HepG2 (cell line): ENCODE measurements around the gene SMAP2. TPM values are rescaled to one million over a fixed set of nuclear protein-coding genes. Genes with fewer than 3 reads are reported as not detected.

Experiments used
- ARNT ChIP-seq: fragments of 450-650 bp; IDR thresholded peaks from 2 replicates; pipeline ENCODE4 v1.6.1; 2017
- CC2D1A ChIP-seq: sonication (generic); formaldehyde crosslinking; IDR thresholded peaks from 2 replicates; pipeline ENCODE4 v1.8.1; 2023; ENCODE audit warnings: mild to moderate bottlenecking, missing genetic modification reagents
- CREM ChIP-seq, 2 experiments: sonication (generic) in 1 of 2; formaldehyde crosslinking in 1 of 2; IDR thresholded peaks; 2 replicates each; pipeline versions ENCODE4 v1.4.0 to v1.6.1; 2016 to 2020; ENCODE audit warnings: antibody characterized with exemption in 1 of 2, mild to moderate bottlenecking in 1 of 2, missing genetic modification reagents in 1 of 2
- GABPA ChIP-seq, 2 experiments: IDR thresholded peaks; 2 replicates each; pipeline ENCODE4 v1.6.1; 2011 to 2016; ENCODE audit warnings: low read depth in 2 of 2, low read length in 1 of 2, missing biosample characterization in 1 of 2, missing genetic modification characterization in 1 of 2
- GATAD1 ChIP-seq: IDR thresholded peaks from 2 replicates; pipeline ENCODE4 v1.6.1; 2016; ENCODE audit warnings: missing genetic modification reagents, missing compliant biosample characterization
- MIXL1 ChIP-seq: IDR thresholded peaks from 2 replicates; pipeline ENCODE4 v1.6.1; 2016
- MXD4 ChIP-seq: IDR thresholded peaks from 2 replicates; pipeline ENCODE4 v1.6.1; 2016; ENCODE audit warnings: mild to moderate bottlenecking, missing biosample characterization, missing genetic modification reagents
- MZF1 ChIP-seq: sonication (generic); formaldehyde crosslinking; IDR thresholded peaks from 2 replicates; pipeline ENCODE4 v1.8.1; 2023; ENCODE audit warnings: mild to moderate bottlenecking, missing genetic modification reagents, borderline replicate concordance
- NR2F2 ChIP-seq: IDR thresholded peaks from 2 replicates; pipeline ENCODE4 v1.6.1; 2012; ENCODE audit warnings: low read depth, inconsistent platforms, borderline replicate concordance
- PCBP1 ChIP-seq: fragments of 200-400 bp; formaldehyde crosslinking; IDR thresholded peaks from 2 replicates; pipeline ENCODE4 v1.6.1; 2017; ENCODE audit warnings: mild to moderate bottlenecking, low read depth, low read length, borderline replicate concordance
- PITX1 ChIP-seq: sonication (generic); formaldehyde crosslinking; IDR thresholded peaks from 2 replicates; pipeline ENCODE4 v1.5.1; 2020; ENCODE audit warnings: mild to moderate bottlenecking, missing genetic modification reagents
- PRDM15 ChIP-seq: sonication (generic); formaldehyde crosslinking; IDR thresholded peaks from 2 replicates; pipeline ENCODE4 v1.4.0; 2020; ENCODE audit warnings: missing genetic modification reagents
- PREB ChIP-seq: sonication (generic); formaldehyde crosslinking; IDR thresholded peaks from 2 replicates; pipeline ENCODE4 v1.4.0; 2020; ENCODE audit warnings: missing genetic modification reagents
- RAD51 ChIP-seq: fragments of 450-650 bp; IDR thresholded peaks from 2 replicates; pipeline ENCODE4 v1.6.1; 2016; ENCODE audit warnings: borderline replicate concordance
- SOX13 ChIP-seq, 3 experiments: fragments of 450-650 bp in 1 of 3; sonication (generic) in 1 of 3; formaldehyde crosslinking in 1 of 3; IDR thresholded peaks in 2 of 3; conservative IDR thresholded peaks in 1 of 3; 2 replicates each; pipeline versions ENCODE4 v1.5.0 to v1.6.1; 2016 to 2020; ENCODE audit warnings: antibody characterized with exemption in 1 of 3, mild to moderate bottlenecking in 1 of 3, missing compliant biosample characterization in 1 of 3, missing genetic modification reagents in 1 of 3, moderate library complexity in 1 of 3
- TAF15 ChIP-seq: fragments of 200-400 bp; formaldehyde crosslinking; IDR thresholded peaks from one replicate; pipeline ENCODE4 v1.6.1; 2018; ENCODE audit warnings: mild to moderate bottlenecking, low read depth, low read length; ENCODE audit not compliant: poor library complexity, severe bottlenecking
- TCF7L2 ChIP-seq: IDR thresholded peaks from 2 replicates; pipeline ENCODE4 v1.6.1; 2011; ENCODE audit warnings: mild to moderate bottlenecking, low read depth, low read length, moderate library complexity
- TGIF2 ChIP-seq: IDR thresholded peaks from 2 replicates; pipeline ENCODE4 v1.6.1; 2016; ENCODE audit warnings: control low read depth, missing compliant biosample characterization
- ZBTB25 ChIP-seq: IDR thresholded peaks from 2 replicates; pipeline ENCODE4 v1.6.1; 2018; ENCODE audit warnings: missing genetic modification reagents
- ZMYM2 ChIP-seq: sonication (generic); formaldehyde crosslinking; IDR thresholded peaks from 2 replicates; pipeline ENCODE4 v1.8.0; 2022; ENCODE audit warnings: mild to moderate bottlenecking, missing genetic modification reagents
- ZNF354B ChIP-seq: sonication (generic); formaldehyde crosslinking; IDR thresholded peaks from 2 replicates; pipeline ENCODE4 v1.8.0; 2022; ENCODE audit warnings: mild to moderate bottlenecking, missing genetic modification reagents
- ZNF546 ChIP-seq: sonication (generic); formaldehyde crosslinking; conservative IDR thresholded peaks from 2 replicates; pipeline ENCODE4 v1.8.1; 2023; ENCODE audit warnings: mild to moderate bottlenecking, missing genetic modification reagents
- ZNF619 ChIP-seq: sonication (generic); formaldehyde crosslinking; IDR thresholded peaks from 2 replicates; pipeline ENCODE4 v1.4.0; 2020; ENCODE audit warnings: mild to moderate bottlenecking, missing genetic modification reagents
- ZNF777 ChIP-seq: sonication (generic); formaldehyde crosslinking; IDR thresholded peaks from 2 replicates; pipeline ENCODE4 v1.4.0; 2020; ENCODE audit warnings: missing genetic modification reagents
- ZNF891 ChIP-seq: sonication (generic); formaldehyde crosslinking; IDR thresholded peaks from 2 replicates; pipeline ENCODE4 v1.5.0; 2020; ENCODE audit warnings: mild to moderate bottlenecking, missing genetic modification reagents
- polyA plus RNA-seq, 8 experiments: library from polyadenylated mRNA; depleted of rRNA in 3 of 8; stranded (reverse) in 7 of 8; unstranded in 1 of 8; fragments of >200 nt; fragmentation: Illumina TruSeq in 4 of 8; extraction: Trizol in 4 of 8; gene quantifications; 2 replicates each; pipeline versions ENCODE4 v1.2.1 to v1.2.3, GENCODE V29; 2011 to 2016; ENCODE audit warnings: low read depth in 4 of 8, missing spikeins in 1 of 8, mixed read lengths in 1 of 8; ENCODE audit not compliant: insufficient read depth in 1 of 8
- total RNA-seq, 5 experiments: library from RNA; depleted of rRNA; stranded (reverse); fragments of >200 nt; fragmentation: Illumina TruSeq; extraction: Trizol; gene quantifications; 2 replicates each; pipeline ENCODE4 v1.2.3, GENCODE V29; 2016; ENCODE audit warnings: low read depth in 1 of 5

SMAP2 gene
- total and polyA plus RNA-seq, 2 of the 13 experiments (the other 11 are each of a cell fraction or from before 2014, with no cell fraction given): 19.0 to 22.3 TPM

GRCh38 chr1:40338745-40339419, 34.6 kb upstream of the SMAP2 start (continued):
- TF ChIP-seq PRDM15 (CRISPR knock-in tag) (0 out of 2 replicates have a peak, but pooled peaks have one; percentile 36), ZNF777 (CRISPR knock-in tag) (peak; percentile 57; the same call in 1 of the 2 replicates), CREM (IDR thresholded peaks at IDR 0.05) (no peak), CREM (CRISPR knock-in tag; IDR thresholded peaks at IDR 0.05) (no peak), CC2D1A (0 out of 2 replicates have a peak, but pooled peaks have one; percentile 47), MXD4 (CRISPR knock-in tag) (no peak), ARNT (no peak), ZNF619 (peak; percentile 85; the same call in 1 of the 2 replicates), GATAD1 (CRISPR knock-in tag) (peak; percentile 56), ZNF546 (no peak), NR2F2 (no peak), MIXL1 (0 out of 2 replicates have a peak, but pooled peaks have one; percentile 57), RAD51 (no peak), TAF15 (no peak), GABPA (IDR thresholded peaks at IDR 0.05; ENCODE audit: low read depth, low read length) (no peak), GABPA (CRISPR knock-in tag; IDR thresholded peaks at IDR 0.05; ENCODE audit: low read depth) (peak; percentile 50), MZF1 (CRISPR knock-in tag) (no peak), TCF7L2 (no peak), ZNF354B (CRISPR knock-in tag) (no peak), PREB (CRISPR knock-in tag) (no peak), PITX1 (peak; percentile 30; the same call in 1 of the 2 replicates), SOX13 (IDR thresholded peaks at IDR 0.05) (no peak), SOX13 (CRISPR knock-in tag; conservative IDR thresholded peaks at IDR 0.05 in 1 of 2, IDR thresholded peaks at IDR 0.05 in 1 of 2) (peak in 1 of 2 experiments; percentile 3; a peak in 1 of 4 replicates), ZMYM2 (CRISPR knock-in tag) (peak; percentile 67; the same call in 1 of the 2 replicates), TGIF2 (CRISPR knock-in tag) (peak; percentile 48; the same call in 1 of the 2 replicates), PCBP1 (no peak), ZBTB25 (CRISPR knock-in tag) (peak; percentile 56; the same call in 1 of the 2 replicates), ZNF891 (CRISPR knock-in tag) (no peak)
